H9 (cell line): Measurements from ENCODE around the gene TSPEAR. TPM values are rescaled to one million over a fixed set of nuclear protein-coding genes. Genes with fewer than 3 reads are reported as not detected.

Experiments
- DNase-seq: peaks from one replicate; pipeline ENCODE4 v3.0.0-alpha.2; 2017
- H2AFZ ChIP-seq: one replicate; pipeline ENCODE4 v1.6.1; 2013; ENCODE audit warnings: mild to moderate bottlenecking, low read length, control low read depth, moderate library complexity
- H2AK5ac ChIP-seq: 2 replicates; pipeline ENCODE4 v1.6.1; 2013; ENCODE audit warnings: low read length, control low read depth, mixed read lengths; ENCODE audit not compliant: insufficient read length
- H2BK120ac ChIP-seq: one replicate; pipeline ENCODE4 v1.6.1; 2013; ENCODE audit warnings: low read depth, mild to moderate bottlenecking, low read length, control low read depth, inconsistent platforms; ENCODE audit not compliant: poor library complexity, severe bottlenecking
- H2BK12ac ChIP-seq: 2 replicates; pipeline ENCODE4 v1.6.1; 2013; ENCODE audit warnings: low read length, control low read depth, mixed read lengths, low read depth; ENCODE audit not compliant: insufficient read length
- H2BK15ac ChIP-seq: 2 replicates; pipeline ENCODE4 v1.6.1; 2013; ENCODE audit warnings: low read depth, low read length, control low read depth
- H2BK20ac ChIP-seq: one replicate; pipeline ENCODE4 v1.6.1; 2013; ENCODE audit warnings: low read depth, mild to moderate bottlenecking, low read length, control low read depth, inconsistent platforms; ENCODE audit not compliant: poor library complexity, severe bottlenecking
- H2BK5ac ChIP-seq: 2 replicates; pipeline ENCODE4 v1.6.1; 2013; ENCODE audit warnings: low read length, control low read depth, mixed read lengths; ENCODE audit not compliant: insufficient read length
- H3K14ac ChIP-seq: 2 replicates; pipeline ENCODE4 v1.6.1; 2013; ENCODE audit warnings: low read length, control low read depth; ENCODE audit not compliant: insufficient read depth
- H3K18ac ChIP-seq: 2 replicates; pipeline ENCODE4 v1.6.1; 2013; ENCODE audit warnings: low read depth, mild to moderate bottlenecking, mixed read lengths, low read length, control low read depth; ENCODE audit not compliant: insufficient read length
- H3K23ac ChIP-seq: 2 replicates; pipeline ENCODE4 v1.6.1; 2013; ENCODE audit warnings: low read length, control low read depth, mixed read lengths, low read depth; ENCODE audit not compliant: insufficient read length
- H3K23me2 ChIP-seq: 2 replicates; pipeline ENCODE4 v1.6.1; 2013; ENCODE audit warnings: low read depth, mild to moderate bottlenecking, mixed read lengths, low read length, control low read depth; ENCODE audit not compliant: insufficient read length, poor library complexity, severe bottlenecking
- H3K27ac ChIP-seq: 2 replicates; pipeline ENCODE4 v1.5.1; 2013; ENCODE audit warnings: low read length, control low read depth, mixed read lengths, low read depth; ENCODE audit not compliant: insufficient read length
- H3K27me3 ChIP-seq: 2 replicates; pipeline ENCODE4 v1.6.1; 2013; ENCODE audit warnings: low read length, control low read depth, inconsistent platforms; ENCODE audit not compliant: insufficient read depth
- H3K4ac ChIP-seq: 2 replicates; pipeline ENCODE4 v1.6.1; 2013; ENCODE audit warnings: low read depth, mild to moderate bottlenecking, control low read depth, inconsistent platforms, low read length, moderate library complexity
- H3K4me1 ChIP-seq: 2 replicates; pipeline ENCODE4 v1.6.1; 2013; ENCODE audit warnings: low read length, control low read depth, inconsistent platforms; ENCODE audit not compliant: insufficient read depth
- H3K4me2 ChIP-seq: 2 replicates; pipeline ENCODE4 v1.6.1; 2013; ENCODE audit warnings: low read length, control low read depth, mixed read lengths; ENCODE audit not compliant: insufficient read length, insufficient read depth
- H3K56ac ChIP-seq: 2 replicates; pipeline ENCODE4 v1.6.1; 2013; ENCODE audit warnings: low read depth, mild to moderate bottlenecking, mixed read lengths, low read length, control low read depth; ENCODE audit not compliant: insufficient read length
- H3K79me1 ChIP-seq: 2 replicates; pipeline ENCODE4 v1.6.1; 2013; ENCODE audit warnings: low read depth, mild to moderate bottlenecking, moderate library complexity, low read length, control low read depth, inconsistent platforms; ENCODE audit not compliant: insufficient read depth, poor library complexity, severe bottlenecking
- H3K79me2 ChIP-seq: 2 replicates; pipeline ENCODE4 v1.6.1; 2013; ENCODE audit warnings: low read length, control low read depth, inconsistent platforms; ENCODE audit not compliant: insufficient read depth
- H3K9ac ChIP-seq: 2 replicates; pipeline ENCODE4 v1.6.1; 2013; ENCODE audit warnings: low read length, control low read depth, mixed read lengths; ENCODE audit not compliant: insufficient read length; ENCODE audit errors: extremely low read depth
- H3K9me3 ChIP-seq: one replicate; pipeline ENCODE4 v1.6.1; 2013; ENCODE audit warnings: low read depth, low read length, inconsistent platforms; ENCODE audit not compliant: control insufficient read depth
- H3T11ph ChIP-seq: one replicate; pipeline ENCODE4 v1.6.1; 2013; ENCODE audit warnings: mild to moderate bottlenecking, low read length, control low read depth, inconsistent platforms
- H4K20me1 ChIP-seq: one replicate; pipeline ENCODE4 v1.6.1; 2013; ENCODE audit not compliant: control insufficient read depth, insufficient read length, insufficient read depth
- H4K5ac ChIP-seq: 2 replicates; pipeline ENCODE4 v1.6.1; 2013; ENCODE audit warnings: low read depth, mild to moderate bottlenecking, mixed read lengths, low read length, control low read depth; ENCODE audit not compliant: insufficient read length
- H4K8ac ChIP-seq: replicated peaks from 2 replicates; pipeline ENCODE4 v1.6.1; 2013; ENCODE audit warnings: low read length, control low read depth, mixed read lengths, low read depth; ENCODE audit not compliant: insufficient read length
- H4K91ac ChIP-seq: 2 replicates; pipeline ENCODE4 v1.6.1; 2013; ENCODE audit warnings: low read depth, mild to moderate bottlenecking, moderate library complexity, mixed read lengths, low read length, control low read depth; ENCODE audit not compliant: insufficient read length
- H3K27ac Mint-ChIP-seq, 3 experiments: 2 replicates in 2 of 3; 3 replicates in 1 of 3; pipeline ENCODE4 v1.8.0; 2020 to 2021; ENCODE audit warnings: mixed read lengths in 3 of 3, mild to moderate bottlenecking in 1 of 3, moderate library complexity in 1 of 3
- H3K27me3 Mint-ChIP-seq: 2 replicates; pipeline ENCODE4 v1.8.0; 2021; ENCODE audit warnings: low read depth, mild to moderate bottlenecking, moderate library complexity, mixed read lengths
- H3K36me3 Mint-ChIP-seq, 3 experiments: 2 replicates in 2 of 3; 3 replicates in 1 of 3; pipeline ENCODE4 v1.8.0; 2020 to 2021; ENCODE audit warnings: low read depth in 3 of 3, mixed read lengths in 3 of 3; ENCODE audit not compliant: insufficient read depth in 1 of 3
- H3K4me1 Mint-ChIP-seq, 2 experiments: 2 replicates each; pipeline ENCODE4 v1.8.0; 2020; ENCODE audit warnings: mixed read lengths in 2 of 2
- H3K4me3 Mint-ChIP-seq, 2 experiments: 2 replicates in 1 of 2; 3 replicates in 1 of 2; pipeline ENCODE4 v1.8.0; 2020 to 2021; ENCODE audit warnings: mild to moderate bottlenecking in 2 of 2, mixed read lengths in 2 of 2, moderate library complexity in 1 of 2
- H3K9me3 Mint-ChIP-seq, 2 experiments: 2 replicates in 1 of 2; 3 replicates in 1 of 2; pipeline ENCODE4 v1.8.0; 2020; ENCODE audit warnings: mild to moderate bottlenecking in 2 of 2, mixed read lengths in 2 of 2, moderate library complexity in 1 of 2
- WGBS: extraction: QIAGEN DNeasy Blood & Tissue Kit; methylation state at CpG from one replicate; pipeline ENCODE4 v1.1.7; 2013; ENCODE audit warnings: missing lambda C conversion rate, low lambda C conversion rate, mixed read lengths; ENCODE audit not compliant: insufficient read length; ENCODE audit errors: extremely low coverage; 5-methylcytosine and 5-hydroxymethylcytosine counted together
- total RNA-seq: library from RNA; stranded (reverse); gene quantifications from 2 replicates; pipeline ENCODE4 v1.2.1, GENCODE V29; 2021
- TF ChIP-seq, protein P1 (sequence below): fragments of 200-600 bp; sonication (generic); conservative IDR thresholded peaks from 3 replicates; pipeline ENCODE4 v1.8.0; 2021; ENCODE audit warnings: antibody characterized with exemption, mild to moderate bottlenecking

TSPEAR gene
- total RNA-seq, 1 experiment from 2014 or later: 1.3 TPM

DNA sequence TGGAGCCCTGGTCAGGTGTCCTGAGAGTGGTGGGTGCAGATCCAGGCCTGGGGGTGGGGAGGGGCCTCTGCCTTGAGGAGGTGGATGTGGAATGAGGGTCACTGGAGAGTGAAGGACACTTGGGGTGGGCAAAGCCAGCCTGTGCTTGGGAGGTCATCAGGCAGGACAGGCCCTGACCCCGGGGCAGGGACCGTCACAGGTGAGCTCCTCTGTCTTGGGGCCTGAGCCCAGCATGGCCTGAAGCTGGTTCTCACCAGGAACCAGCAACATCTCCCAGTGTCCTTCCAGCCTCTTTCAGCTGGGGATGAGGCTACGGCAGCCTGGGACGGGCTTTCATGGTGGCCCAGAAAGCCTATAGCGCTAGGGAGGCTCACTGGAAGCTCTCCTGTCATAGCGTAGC is 159.2 kb downstream of the TSPEAR start:
- Histone ChIP-seq H3K56ac (no peak overlapping the region), H3K23me2 (no peaks in the 10 kb centered on the region), H3K4me1 (peaks cover 6% of the 10 kb centered on the region; the same call in 1 of the 2 replicates), H2BK20ac (no peak overlapping the region), H2AK5ac (no peak overlapping the region), H3K79me1 (no peaks in the 10 kb centered on the region), H4K91ac (no peak overlapping the region), H4K5ac (no peak overlapping the region), H3K18ac (no peak overlapping the region), H2BK15ac (peak overlapping the region; percentile 87; the same call in 1 of the 2 replicates), H3K79me2 (no peaks in the 10 kb centered on the region), H3K4me2 (no peak overlapping the region), H3K27me3 (no peaks in the 10 kb centered on the region), H3K27ac (no peak overlapping the region), H2BK120ac (no peak overlapping the region), H3K14ac (peak overlapping the region; percentile 53), H2AFZ (no peak overlapping the region), H3K4ac (no peak overlapping the region; the same call in 1 of the 2 replicates), H3K23ac (no peak overlapping the region), H2BK5ac (no peak overlapping the region), H4K8ac (no peak overlapping the region), H3K9ac (no peak overlapping the region), H4K20me1 (no peaks in the 10 kb centered on the region), H3K9me3 (no peaks in the 10 kb centered on the region), H2BK12ac (no peak overlapping the region), H3T11ph (no peak overlapping the region)
- no peak for DNase-seq
- peaks cover 42 to 56% of the 10 kb centered on the region in 2 experiments for H3K4me1 Mint-ChIP-seq
- no peak overlapping the region for H3K4me3 Mint-ChIP-seq
- peaks cover 3% of the 10 kb centered on the region for H3K27me3 Mint-ChIP-seq
- H3K27ac Mint-ChIP-seq: peak overlapping the region in 1 of 3 experiments; percentile 49; a peak in 2 of 7 replicates
- peaks cover 3 to 4% of the 10 kb centered on the region in 2 experiments; a peak in 3 of 5 replicates for H3K9me3 Mint-ChIP-seq
- no CpG with 5 or more reads among the region's 6 CpGs for WGBS
- H3K36me3 Mint-ChIP-seq: peaks cover 0 to 7% (median 3%) of the 10 kb centered on the region in 3 experiments; a peak in 3 of 7 replicates
- TF ChIP-seq, protein P1, sequence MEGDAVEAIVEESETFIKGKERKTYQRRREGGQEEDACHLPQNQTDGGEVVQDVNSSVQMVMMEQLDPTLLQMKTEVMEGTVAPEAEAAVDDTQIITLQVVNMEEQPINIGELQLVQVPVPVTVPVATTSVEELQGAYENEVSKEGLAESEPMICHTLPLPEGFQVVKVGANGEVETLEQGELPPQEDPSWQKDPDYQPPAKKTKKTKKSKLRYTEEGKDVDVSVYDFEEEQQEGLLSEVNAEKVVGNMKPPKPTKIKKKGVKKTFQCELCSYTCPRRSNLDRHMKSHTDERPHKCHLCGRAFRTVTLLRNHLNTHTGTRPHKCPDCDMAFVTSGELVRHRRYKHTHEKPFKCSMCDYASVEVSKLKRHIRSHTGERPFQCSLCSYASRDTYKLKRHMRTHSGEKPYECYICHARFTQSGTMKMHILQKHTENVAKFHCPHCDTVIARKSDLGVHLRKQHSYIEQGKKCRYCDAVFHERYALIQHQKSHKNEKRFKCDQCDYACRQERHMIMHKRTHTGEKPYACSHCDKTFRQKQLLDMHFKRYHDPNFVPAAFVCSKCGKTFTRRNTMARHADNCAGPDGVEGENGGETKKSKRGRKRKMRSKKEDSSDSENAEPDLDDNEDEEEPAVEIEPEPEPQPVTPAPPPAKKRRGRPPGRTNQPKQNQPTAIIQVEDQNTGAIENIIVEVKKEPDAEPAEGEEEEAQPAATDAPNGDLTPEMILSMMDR: no peak
